Measurements from ENCODE around the gene OBP2B. TPM values are rescaled to one million over a fixed set of nuclear protein-coding genes. Genes with fewer than 3 reads are reported as not detected.

Gene OBP2B
- total RNA-seq, 1 donor from 2014 or later, result not detected

DNA sequence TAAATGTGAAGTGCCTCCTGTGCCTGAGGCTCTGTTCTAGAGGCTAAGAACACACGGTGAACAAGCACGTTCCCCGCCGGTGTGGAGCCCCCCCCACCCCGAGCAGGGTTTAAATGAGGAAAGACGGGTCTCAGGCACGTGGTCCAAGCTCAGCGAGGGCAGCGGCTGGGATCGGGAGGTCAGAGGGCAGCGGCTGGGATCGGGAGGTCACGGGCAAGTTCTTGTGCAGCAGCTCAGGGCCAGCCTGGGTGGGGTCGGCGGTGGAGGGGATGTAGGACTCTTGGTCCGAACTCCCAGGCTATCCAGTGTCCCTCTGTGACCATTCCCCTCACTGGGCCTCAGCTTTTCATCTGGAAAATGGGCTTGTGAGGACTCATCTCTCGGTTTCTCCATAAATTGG is 42.7 kb downstream of the OBP2B start:
- TF ChIP-seq, protein P1, sequence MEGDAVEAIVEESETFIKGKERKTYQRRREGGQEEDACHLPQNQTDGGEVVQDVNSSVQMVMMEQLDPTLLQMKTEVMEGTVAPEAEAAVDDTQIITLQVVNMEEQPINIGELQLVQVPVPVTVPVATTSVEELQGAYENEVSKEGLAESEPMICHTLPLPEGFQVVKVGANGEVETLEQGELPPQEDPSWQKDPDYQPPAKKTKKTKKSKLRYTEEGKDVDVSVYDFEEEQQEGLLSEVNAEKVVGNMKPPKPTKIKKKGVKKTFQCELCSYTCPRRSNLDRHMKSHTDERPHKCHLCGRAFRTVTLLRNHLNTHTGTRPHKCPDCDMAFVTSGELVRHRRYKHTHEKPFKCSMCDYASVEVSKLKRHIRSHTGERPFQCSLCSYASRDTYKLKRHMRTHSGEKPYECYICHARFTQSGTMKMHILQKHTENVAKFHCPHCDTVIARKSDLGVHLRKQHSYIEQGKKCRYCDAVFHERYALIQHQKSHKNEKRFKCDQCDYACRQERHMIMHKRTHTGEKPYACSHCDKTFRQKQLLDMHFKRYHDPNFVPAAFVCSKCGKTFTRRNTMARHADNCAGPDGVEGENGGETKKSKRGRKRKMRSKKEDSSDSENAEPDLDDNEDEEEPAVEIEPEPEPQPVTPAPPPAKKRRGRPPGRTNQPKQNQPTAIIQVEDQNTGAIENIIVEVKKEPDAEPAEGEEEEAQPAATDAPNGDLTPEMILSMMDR (IDR thresholded peaks at IDR 0.05), result no peak
- H3K9me3 ChIP-seq, result no peaks in the 10 kb centered on the region
- H3K4me3 ChIP-seq, result no peak overlapping the region
- DNase-seq (peak; percentile 43), ATAC-seq (no peak)
- intact Hi-C loops (cut with DNase I), result no loop called here
- H3K4me1 ChIP-seq, result peaks cover 24% of the 10 kb centered on the region
- H3K36me3 ChIP-seq, result no peaks in the 10 kb centered on the region
- peaks cover 3% of the 10 kb centered on the region for H3K27me3 ChIP-seq (ENCODE audit: low read depth)
- H3K27ac ChIP-seq, result no peak overlapping the region

DNA sequence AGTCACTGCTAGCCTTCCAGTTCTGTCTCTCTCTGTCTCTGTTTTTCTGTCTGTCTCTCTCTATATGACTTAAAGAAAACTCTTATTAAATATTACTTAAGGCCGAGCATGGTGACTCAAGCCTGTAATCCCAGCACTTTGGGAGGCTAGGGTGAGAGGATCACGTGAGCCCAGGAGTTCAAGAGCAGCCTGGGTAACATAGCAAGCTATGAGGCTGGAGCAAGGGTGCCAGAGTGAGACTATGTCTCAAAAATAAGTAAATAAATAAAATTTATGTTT is 43.7 kb downstream of the OBP2B start:
- intact Hi-C loops (cut with DNase I), result no loop called here
- TF ChIP-seq, protein P1 (IDR thresholded peaks at IDR 0.05), result no peak
- DNase-seq, result peak; percentile 10
- H3K27ac ChIP-seq, result no peak overlapping the region
- no peaks in the 10 kb centered on the region for H3K9me3 ChIP-seq
- H3K4me3 ChIP-seq, result no peak overlapping the region
- peaks cover 28% of the 10 kb centered on the region for H3K4me1 ChIP-seq
- peaks cover under 1% of the 10 kb centered on the region for H3K36me3 ChIP-seq
- no peak for ATAC-seq
- H3K27me3 ChIP-seq (ENCODE audit: low read depth), result no peaks in the 10 kb centered on the region

GRCh38 chr9:133164191-133164590 is 44.9 kb downstream of the OBP2B start:
- Histone ChIP-seq H3K27me3 (ENCODE audit: low read depth) (no peaks in the 10 kb centered on the region), H3K4me1 (peaks cover 28% of the 10 kb centered on the region), H3K36me3 (peaks cover 12% of the 10 kb centered on the region), H3K27ac (peak overlapping the region; percentile 81), H3K9me3 (no peaks in the 10 kb centered on the region), H3K4me3 (peak overlapping the region; percentile 76)
- ATAC-seq, result no peak
- intact Hi-C loops (cut with DNase I), result no loop called here
- no peak for DNase-seq
- TF ChIP-seq, protein P1 (IDR thresholded peaks at IDR 0.05), result no peak

- TF ChIP-seq, protein P1 (IDR thresholded peaks at IDR 0.05), result no peak
- Histone ChIP-seq H3K4me1 (peaks cover 28% of the 10 kb centered on the region), H3K27me3 (ENCODE audit: low read depth) (no peaks in the 10 kb centered on the region), H3K36me3 (peaks cover 13% of the 10 kb centered on the region), H3K4me3 (peak within 1 kb of the TSS; percentile 76), H3K27ac (peak within 1 kb of the TSS; percentile 81), H3K9me3 (no peaks in the 10 kb centered on the region)
- intact Hi-C loops (cut with DNase I), result no loop called here
- DNase-seq, result peak; percentile 87
- peak; percentile 70 to 78 for ATAC-seq
These were observed 45.4 kb downstream of the OBP2B start, which contains the start of gene GBGT1 for GRCh38 chr9:133163504-133164172. TSS of gene GBGT1 (minus strand) at chr9:133163914. CDS start at chr9:133162412, 1,502 bp downstream.

DNA sequence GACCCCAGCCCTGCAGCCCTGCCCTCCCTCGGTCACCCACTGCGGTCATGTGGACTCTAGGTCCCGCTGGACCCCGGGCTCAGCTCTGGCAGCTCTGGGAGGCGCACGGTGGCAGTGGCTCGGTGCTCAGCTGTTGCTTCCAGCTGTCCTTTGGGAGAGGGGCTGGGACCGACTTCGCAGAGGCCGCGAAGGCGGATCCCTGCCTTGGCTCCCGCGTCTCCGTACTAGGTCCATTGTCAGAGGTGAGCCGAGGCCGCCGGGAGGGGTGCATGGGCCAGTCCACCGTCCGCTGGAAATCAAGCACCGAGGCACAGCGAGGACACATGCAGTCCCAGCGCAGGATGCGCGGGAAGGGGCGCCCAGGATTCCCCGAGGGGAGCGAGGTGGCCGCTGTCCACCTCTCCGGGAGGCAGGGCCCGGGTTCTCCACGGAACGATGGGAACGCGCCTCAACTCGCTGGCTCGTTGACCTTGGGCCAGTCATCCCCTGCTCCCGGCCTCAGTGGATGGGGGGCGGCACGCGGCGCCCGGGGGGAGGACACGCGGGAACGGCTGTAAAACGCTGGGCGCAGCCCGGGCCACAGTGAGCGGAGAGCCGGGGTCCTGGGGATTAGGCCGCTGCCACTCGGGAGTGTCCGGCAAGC is 46.1 kb downstream of the OBP2B start:
- no peaks in the 10 kb centered on the region for H3K9me3 ChIP-seq
- peak in 1 of 2 donors; percentile 16 for ATAC-seq
- H3K27me3 ChIP-seq (ENCODE audit: low read depth), result no peaks in the 10 kb centered on the region
- intact Hi-C loops (cut with DNase I), result no loop called here
- H3K36me3 ChIP-seq, result peaks cover 13% of the 10 kb centered on the region
- peak; percentile 47 for DNase-seq
- H3K27ac ChIP-seq, result peak overlapping the region; percentile 81
- H3K4me1 ChIP-seq, result peaks cover 28% of the 10 kb centered on the region
- H3K4me3 ChIP-seq, result peak overlapping the region; percentile 76
- TF ChIP-seq, protein P1 (IDR thresholded peaks at IDR 0.05), result no peak

All from lower lobe of right lung (tissue), 2 donors.